Duodenal mucosa (tissue), 2 donors: ENCODE data around the gene DAPK3.
"Not testable (repeated sequence)": the region's sequence is repeated elsewhere in the genome, so short reads cannot be mapped to it uniquely, and the experiment has no call there.

ENCODE experiments used
- H3K27ac ChIP-seq: one replicate; pipeline ENCODE4 v1.7.0; 2013; ENCODE audit warnings: low read depth, low read length
- H3K27me3 ChIP-seq, 2 donors: one replicate each; pipeline ENCODE4 v1.7.0; 2013; ENCODE audit warnings: low read length in 2 of 2, control low read depth in 1 of 2; ENCODE audit not compliant: insufficient read depth in 2 of 2, control insufficient read depth in 1 of 2
- H3K36me3 ChIP-seq, 2 donors: one replicate each; pipeline ENCODE4 v1.7.0; 2013; ENCODE audit warnings: low read length in 2 of 2, control low read depth in 1 of 2; ENCODE audit not compliant: insufficient read depth in 2 of 2, control insufficient read depth in 1 of 2
- H3K4me1 ChIP-seq, 2 donors: one replicate each; pipeline ENCODE4 v1.7.0; 2013; ENCODE audit warnings: low read length in 2 of 2, control low read depth in 1 of 2; ENCODE audit not compliant: insufficient read depth in 2 of 2, control insufficient read depth in 1 of 2
- H3K4me3 ChIP-seq, 2 donors: one replicate each; pipeline ENCODE4 v1.7.0; 2013; ENCODE audit warnings: low read length in 2 of 2, low read depth in 1 of 2
- H3K9ac ChIP-seq, 2 donors: one replicate each; pipeline ENCODE4 v1.7.0; 2013; ENCODE audit warnings: low read length in 2 of 2, low read depth in 1 of 2
- H3K9me3 ChIP-seq, 2 donors: one replicate each; pipeline ENCODE4 v1.7.0; 2013; ENCODE audit warnings: low read length in 2 of 2, control low read depth in 1 of 2; ENCODE audit not compliant: control insufficient read depth in 1 of 2

DAPK3 gene

GRCh38 chr19:4013886-4014540 lies 43.1 kb upstream of the DAPK3 start:
- Histone ChIP-seq H3K4me1 (peaks cover 18 to 23% of the 10 kb centered on the region in 2 donors), H3K9me3 (no peaks in the 10 kb centered on the region), H3K4me3 (no peak overlapping the region), H3K27me3 (no peaks in the 10 kb centered on the region), H3K9ac (no peak overlapping the region), H3K36me3 (peaks cover 5 to 43% of the 10 kb centered on the region in 2 donors), H3K27ac (no peak overlapping the region)

GRCh38 chr19:4012975-4013634 lies 42.2 kb upstream of the DAPK3 start:
- no peaks in the 10 kb centered on the region for H3K27me3 ChIP-seq
- H3K27ac ChIP-seq: no peak overlapping the region
- no peak overlapping the region for H3K9ac ChIP-seq
- no peaks in the 10 kb centered on the region for H3K9me3 ChIP-seq
- peaks cover 26 to 32% of the 10 kb centered on the region in 2 donors for H3K4me1 ChIP-seq
- H3K36me3 ChIP-seq: peaks cover 5 to 38% of the 10 kb centered on the region in 2 donors
- H3K4me3 ChIP-seq: no peak overlapping the region

- H3K4me1 ChIP-seq: peaks cover 26 to 33% of the 10 kb centered on the region in 2 donors
- H3K9me3 ChIP-seq: no peaks in the 10 kb centered on the region
- no peak overlapping the region for H3K4me3 ChIP-seq
- no peak overlapping the region for H3K9ac ChIP-seq
- H3K27me3 ChIP-seq: no peaks in the 10 kb centered on the region
- no peak overlapping the region for H3K27ac ChIP-seq
- peaks cover 5 to 37% of the 10 kb centered on the region in 2 donors for H3K36me3 ChIP-seq
These were observed 41.4 kb upstream of the DAPK3 start for GRCh38 chr19:4012092-4012974.

GRCh38 chr19:4011430-4011829 lies 40.5 kb upstream of the DAPK3 start:
- H3K27me3 ChIP-seq, H3K4me3 ChIP-seq, H3K9ac ChIP-seq, H3K9me3 ChIP-seq, H3K27ac ChIP-seq: not testable (repeated sequence)
- H3K36me3 ChIP-seq: peaks cover 5 to 36% of the 10 kb centered on the region in 2 donors
- H3K4me1 ChIP-seq: peaks cover 26 to 37% of the 10 kb centered on the region in 2 donors

GRCh38 chr19:4010808-4011110 lies 39.9 kb upstream of the DAPK3 start:
- H3K4me3 ChIP-seq: no peak overlapping the region
- H3K27ac ChIP-seq: no peak overlapping the region
- peaks cover 26 to 37% of the 10 kb centered on the region in 2 donors for H3K4me1 ChIP-seq
- H3K36me3 ChIP-seq: peaks cover 5 to 29% of the 10 kb centered on the region in 2 donors
- H3K9ac ChIP-seq: no peak overlapping the region
- H3K27me3 ChIP-seq: no peaks in the 10 kb centered on the region
- H3K9me3 ChIP-seq: no peaks in the 10 kb centered on the region

GRCh38 chr19:4009990-4010807 lies 39.3 kb upstream of the DAPK3 start:
- H3K4me1 ChIP-seq: peaks cover 26 to 37% of the 10 kb centered on the region in 2 donors
- no peak overlapping the region for H3K27ac ChIP-seq
- H3K27me3 ChIP-seq: no peaks in the 10 kb centered on the region
- H3K36me3 ChIP-seq: peaks cover 5 to 25% of the 10 kb centered on the region in 2 donors
- H3K9me3 ChIP-seq: no peaks in the 10 kb centered on the region
- H3K4me3 ChIP-seq: no peak overlapping the region
- H3K9ac ChIP-seq: no peak overlapping the region

- no peaks in the 10 kb centered on the region for H3K9me3 ChIP-seq
- H3K27ac ChIP-seq: no peak overlapping the region
- H3K27me3 ChIP-seq: no peaks in the 10 kb centered on the region
- H3K36me3 ChIP-seq: peaks cover 2 to 4% of the 10 kb centered on the region in 2 donors
- H3K9ac ChIP-seq: peak overlapping the region; percentile 79 to 82
- H3K4me3 ChIP-seq: peak overlapping the region; percentile 90 to 93
- peaks cover 26 to 37% of the 10 kb centered on the region in 2 donors for H3K4me1 ChIP-seq
These were observed 37.1 kb upstream of the DAPK3 start for GRCh38 chr19:4007836-4008539.

- no peaks in the 10 kb centered on the region for H3K9me3 ChIP-seq
- peak within 1 kb of the TSS; percentile 62 for H3K27ac ChIP-seq
- H3K36me3 ChIP-seq: no peaks in the 10 kb centered on the region
- H3K27me3 ChIP-seq: no peaks in the 10 kb centered on the region
- peak within 1 kb of the TSS; percentile 90 to 93 for H3K4me3 ChIP-seq
- peaks cover 25 to 37% of the 10 kb centered on the region in 2 donors for H3K4me1 ChIP-seq
- H3K9ac ChIP-seq: peak within 1 kb of the TSS; percentile 79 to 82
These were observed 36.3 kb upstream of the DAPK3 start, which contains the start of gene PIAS4 for GRCh38 chr19:4007021-4007835. Gene PIAS4, plus strand, starts transcription at chr19:4007736. Its CDS starts 25 bp downstream, at chr19:4007761.

GRCh38 chr19:4005436-4005835 lies 34.5 kb upstream of the DAPK3 start:
- not testable (repeated sequence) for H3K36me3 ChIP-seq, H3K4me3 ChIP-seq, H3K9ac ChIP-seq, H3K9me3 ChIP-seq, H3K27ac ChIP-seq, H3K27me3 ChIP-seq
- peaks cover 21 to 29% of the 10 kb centered on the region in 2 donors for H3K4me1 ChIP-seq
